ENCODE data around the gene HAL.

- no peak for TF ChIP-seq POLR2A (IDR thresholded peaks at IDR 0.05)
- TF ChIP-seq CTCF (IDR thresholded peaks at IDR 0.05), result no peak
These were observed 43.1 kb downstream of the HAL start for GRCh38 chr12:95953000-95953399.
